ENCODE results near the gene SGO2.
"Not testable (repeated sequence)": the region's sequence is repeated elsewhere in the genome, so short reads cannot be mapped to it uniquely, and the experiment has no call there.

Gene SGO2

DNA sequence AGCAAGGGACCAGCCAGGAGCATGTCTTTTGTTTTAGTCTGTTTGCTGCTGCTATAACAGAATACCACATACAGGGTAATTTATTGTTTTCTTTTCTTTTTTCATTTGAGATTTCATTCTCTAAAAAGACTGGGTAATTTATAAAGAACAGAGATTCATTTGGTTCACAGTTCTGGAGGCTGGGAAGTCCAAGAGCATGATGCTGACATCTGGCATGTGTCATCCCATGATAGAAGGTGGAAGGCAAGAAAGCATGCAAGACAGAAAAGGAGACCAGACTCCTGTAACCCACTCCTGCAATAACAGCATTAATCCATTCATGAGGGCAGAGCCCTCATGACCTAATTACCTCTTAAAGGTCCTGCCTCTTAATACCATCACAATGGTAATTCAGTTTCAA is 14.8 kb downstream of the SGO2 start:
- no peak for DNase-seq
- H3K4me3 ChIP-seq (ENCODE audit: low read depth, low read length), result no peak overlapping the region
- no peaks in the 10 kb centered on the region for H3K27me3 ChIP-seq (ENCODE audit: insufficient read depth, low read depth, severe bottlenecking)
- no peak overlapping the region for H3K27ac ChIP-seq
- TF ChIP-seq, protein P1, sequence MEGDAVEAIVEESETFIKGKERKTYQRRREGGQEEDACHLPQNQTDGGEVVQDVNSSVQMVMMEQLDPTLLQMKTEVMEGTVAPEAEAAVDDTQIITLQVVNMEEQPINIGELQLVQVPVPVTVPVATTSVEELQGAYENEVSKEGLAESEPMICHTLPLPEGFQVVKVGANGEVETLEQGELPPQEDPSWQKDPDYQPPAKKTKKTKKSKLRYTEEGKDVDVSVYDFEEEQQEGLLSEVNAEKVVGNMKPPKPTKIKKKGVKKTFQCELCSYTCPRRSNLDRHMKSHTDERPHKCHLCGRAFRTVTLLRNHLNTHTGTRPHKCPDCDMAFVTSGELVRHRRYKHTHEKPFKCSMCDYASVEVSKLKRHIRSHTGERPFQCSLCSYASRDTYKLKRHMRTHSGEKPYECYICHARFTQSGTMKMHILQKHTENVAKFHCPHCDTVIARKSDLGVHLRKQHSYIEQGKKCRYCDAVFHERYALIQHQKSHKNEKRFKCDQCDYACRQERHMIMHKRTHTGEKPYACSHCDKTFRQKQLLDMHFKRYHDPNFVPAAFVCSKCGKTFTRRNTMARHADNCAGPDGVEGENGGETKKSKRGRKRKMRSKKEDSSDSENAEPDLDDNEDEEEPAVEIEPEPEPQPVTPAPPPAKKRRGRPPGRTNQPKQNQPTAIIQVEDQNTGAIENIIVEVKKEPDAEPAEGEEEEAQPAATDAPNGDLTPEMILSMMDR (IDR thresholded peaks at IDR 0.05; ENCODE audit: low read depth, low read length), result no peak
- no peaks in the 10 kb centered on the region for H3K9me3 ChIP-seq (ENCODE audit: severe bottlenecking)
- peaks cover 45% of the 10 kb centered on the region for H3K36me3 ChIP-seq

DNA sequence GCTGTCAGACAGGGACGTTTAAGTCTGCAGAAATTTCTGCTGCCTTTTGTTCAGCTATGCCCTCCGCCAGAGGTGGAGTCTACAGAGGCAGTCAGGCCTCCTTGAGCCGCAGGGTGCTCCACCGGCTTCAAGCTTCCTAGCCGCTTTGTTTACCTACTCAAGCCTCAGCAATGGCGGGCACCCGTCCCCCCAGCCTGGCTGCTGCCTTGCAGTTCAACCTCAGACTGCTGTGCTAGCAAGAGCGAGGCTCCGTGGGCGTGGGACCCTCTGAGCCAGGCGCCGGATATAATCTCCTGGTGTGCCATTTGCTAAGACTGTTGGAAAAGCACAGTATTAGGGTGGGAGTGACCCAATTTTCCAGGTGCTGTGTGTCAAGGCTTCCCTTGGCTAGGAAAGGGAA is 40.6 kb downstream of the SGO2 start:
- not testable (repeated sequence) for H3K27ac ChIP-seq; H3K4me3 ChIP-seq (ENCODE audit: low read depth, low read length); H3K36me3 ChIP-seq; H3K27me3 ChIP-seq (ENCODE audit: insufficient read depth, low read depth, severe bottlenecking); DNase-seq; H3K9me3 ChIP-seq (ENCODE audit: severe bottlenecking)

DNA sequence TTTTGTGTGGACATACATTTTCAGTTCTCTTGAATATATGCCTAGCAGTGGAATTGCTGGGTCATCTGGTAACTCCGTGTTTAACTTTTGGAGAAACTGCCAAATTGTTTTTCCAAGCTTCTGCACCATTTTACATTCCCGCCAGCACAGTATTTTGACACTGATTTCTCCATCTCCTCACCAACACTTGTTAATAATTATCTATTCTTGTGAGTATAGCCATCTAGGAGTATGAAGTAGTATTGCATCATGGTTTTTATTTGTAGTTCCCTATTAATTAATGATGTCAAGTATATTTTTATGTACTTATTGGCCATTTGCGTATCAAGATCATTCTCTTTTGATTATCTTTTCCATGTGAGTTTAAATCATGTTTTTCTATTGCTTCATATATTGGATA is 41.9 kb downstream of the SGO2 start:
- DNase-seq, result no peak
- H3K27me3 ChIP-seq (ENCODE audit: insufficient read depth, low read depth, severe bottlenecking), result no peaks in the 10 kb centered on the region
- no peak overlapping the region for H3K27ac ChIP-seq
- TF ChIP-seq, protein P1 (IDR thresholded peaks at IDR 0.05; ENCODE audit: low read depth, low read length), result no peak
- H3K36me3 ChIP-seq, result peaks cover 4% of the 10 kb centered on the region; the same call in 1 of the 2 replicates
- H3K9me3 ChIP-seq (ENCODE audit: severe bottlenecking), result no peaks in the 10 kb centered on the region
- H3K4me3 ChIP-seq (ENCODE audit: low read depth, low read length), result no peak overlapping the region

DNA sequence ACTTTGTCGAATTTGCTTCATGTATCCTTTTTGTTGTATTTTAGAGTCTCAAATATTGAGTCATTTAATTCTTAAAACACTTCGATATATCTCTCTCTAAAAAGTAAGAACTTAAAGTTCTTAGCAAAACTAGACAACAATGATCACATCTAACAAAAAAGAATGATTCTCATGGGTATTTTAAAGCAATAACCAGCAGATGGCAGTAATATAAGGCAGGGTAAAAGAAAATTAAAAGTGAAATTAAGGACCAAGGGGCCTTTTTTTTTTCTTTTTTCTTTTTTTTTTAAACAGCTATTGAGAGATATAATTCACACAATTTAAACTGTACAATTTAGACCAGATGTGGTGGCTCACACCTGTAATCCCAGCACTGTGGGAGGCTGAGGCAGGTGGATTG is 50.0 kb downstream of the SGO2 start:
- Histone ChIP-seq H3K4me3 (ENCODE audit: low read depth, low read length) (no peak overlapping the region), H3K27ac (no peak overlapping the region), H3K27me3 (ENCODE audit: insufficient read depth, low read depth, severe bottlenecking) (no peaks in the 10 kb centered on the region), H3K9me3 (ENCODE audit: severe bottlenecking) (no peaks in the 10 kb centered on the region), H3K36me3 (peaks cover 8% of the 10 kb centered on the region)
- TF ChIP-seq, protein P1 (IDR thresholded peaks at IDR 0.05; ENCODE audit: low read depth, low read length), result no peak
- DNase-seq, result no peak

DNA sequence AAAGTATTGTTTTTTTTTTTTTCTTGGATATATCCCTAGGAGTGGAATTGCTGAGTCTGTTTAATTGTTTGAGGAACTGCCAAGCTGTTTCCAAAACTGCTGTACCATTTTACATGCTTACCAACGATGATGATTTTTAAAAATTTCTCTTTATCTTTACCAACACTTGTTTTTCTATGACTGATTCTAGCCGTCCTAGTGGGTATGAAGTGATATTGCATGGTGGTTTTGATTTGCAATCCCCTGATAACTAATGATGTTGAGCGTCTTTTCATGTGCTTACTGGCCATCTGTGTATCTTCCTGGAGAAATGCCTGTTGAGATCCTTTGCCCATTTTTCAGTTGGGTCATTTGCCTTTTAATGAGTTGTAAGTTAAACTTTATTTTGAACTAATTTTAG is 51.0 kb downstream of the SGO2 start:
- TF ChIP-seq, protein P1 (IDR thresholded peaks at IDR 0.05; ENCODE audit: low read depth, low read length), result no peak
- DNase-seq, result no peak
- Histone ChIP-seq H3K27ac (no peak overlapping the region), H3K4me3 (ENCODE audit: low read depth, low read length) (no peak overlapping the region), H3K27me3 (ENCODE audit: insufficient read depth, low read depth, severe bottlenecking) (no peaks in the 10 kb centered on the region), H3K36me3 (peaks cover 8% of the 10 kb centered on the region), H3K9me3 (ENCODE audit: severe bottlenecking) (no peaks in the 10 kb centered on the region)

DNA sequence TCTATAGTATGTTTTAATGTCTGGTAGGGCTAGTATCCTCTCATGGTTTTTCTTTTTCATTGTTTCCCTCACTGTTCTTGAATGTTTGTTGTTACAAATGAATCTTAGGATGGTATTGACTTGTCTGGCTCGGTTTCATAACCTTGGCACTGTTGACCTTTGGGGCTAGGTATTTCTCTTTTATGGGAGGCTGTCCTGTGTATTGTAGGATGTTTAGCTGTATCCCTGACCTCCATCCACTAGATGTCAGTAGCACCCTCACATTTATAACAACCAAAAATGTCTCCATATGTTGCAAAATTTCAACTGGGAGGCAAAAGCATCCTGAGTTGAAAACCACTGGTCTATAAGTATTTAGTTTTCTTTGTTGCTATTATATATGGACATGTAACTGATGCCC is 52.8 kb downstream of the SGO2 start:
- Histone ChIP-seq H3K36me3 (no peaks in the 10 kb centered on the region; the same call in none of the 2 replicates), H3K27me3 (ENCODE audit: insufficient read depth, low read depth, severe bottlenecking) (no peaks in the 10 kb centered on the region), H3K4me3 (ENCODE audit: low read depth, low read length) (no peak overlapping the region), H3K27ac (no peak overlapping the region), H3K9me3 (ENCODE audit: severe bottlenecking) (no peaks in the 10 kb centered on the region)
- peak; percentile 14 for DNase-seq
- TF ChIP-seq, protein P1 (IDR thresholded peaks at IDR 0.05; ENCODE audit: low read depth, low read length), result peak; percentile 58

All from WERI-Rb-1 (cell line).